Esophagus squamous epithelium (tissue), 5 donors: ENCODE measurements around the gene ARID3A. TPM values are rescaled to one million over a fixed set of nuclear protein-coding genes. Genes with fewer than 3 reads are reported as not detected.

Source experiments
- DNase-seq: peaks from one replicate; lab custom pipeline; 2025; lab: John Stamatoyannopoulos, UW
- H3K27ac ChIP-seq, 4 donors: fragments of 200-600 bp; sonication (generic); one replicate each; pipeline ENCODE4 v1.5.1; 2016 to 2019; ENCODE audit warnings: mild to moderate bottlenecking in 1 of 4
- H3K27me3 ChIP-seq, 4 donors: fragments of 200-600 bp; sonication (generic); 1 replicate in 3 of 4; 2 replicates in 1 of 4; pipeline versions ENCODE4 v1.5.1 to v1.6.0; 2017 to 2021; ENCODE audit warnings: antibody characterized with exemption in 1 of 4
- H3K36me3 ChIP-seq, 3 donors: fragments of 200-600 bp; sonication (generic); one replicate each; pipeline ENCODE4 v1.5.1; 2016 to 2019
- H3K4me1 ChIP-seq, 3 donors: fragments of 200-600 bp; sonication (generic); one replicate each; pipeline ENCODE4 v1.5.1; 2017 to 2019
- H3K4me3 ChIP-seq, 4 donors: fragments of 200-600 bp; sonication (generic); 1 replicate in 3 of 4; 2 replicates in 1 of 4; pipeline ENCODE4 v1.5.1; 2016 to 2019; ENCODE audit warnings: mild to moderate bottlenecking in 2 of 4, moderate library complexity in 1 of 4
- H3K9me3 ChIP-seq, 3 donors: fragments of 200-600 bp; sonication (generic); one replicate each; pipeline ENCODE4 v1.5.1; 2016 to 2019
- POLR2A ChIP-seq, 4 donors: fragments of 450-650 bp; IDR thresholded peaks; one replicate each; pipeline ENCODE4 v1.6.1; 2017; ENCODE audit warnings: antibody characterized with exemption in 4 of 4, mild to moderate bottlenecking in 4 of 4, moderate library complexity in 3 of 4
- WGBS, 2 donors: methylation state at CpG; one replicate each; pipeline ENCODE4 v1.1.5; 2018; 5-methylcytosine and 5-hydroxymethylcytosine counted together
- intact Hi-C: fragments of 100-400 bp; cut with DNase I; formaldehyde crosslinking; loops from one replicate; pipeline ENCODE4 v1.15.0; 2022
- total RNA-seq, 4 donors: library from RNA; depleted of rRNA; stranded (reverse); fragments of >200 nt; gene quantifications; one replicate each; pipeline ENCODE4 v1.1.0, GENCODE V29; 2016
- TF ChIP-seq, protein P1 (sequence below), 6 experiments: fragments of 450-650 bp in 4 of 6; fragments of 200-600 bp in 2 of 6; sonication (generic) in 2 of 6; IDR thresholded peaks; one replicate each; pipeline ENCODE4 v1.5.1; 2016 to 2019; ENCODE audit warnings: antibody characterized with exemption in 6 of 6, mild to moderate bottlenecking in 4 of 6, moderate library complexity in 4 of 6
- donor health status: DM: yes; HTN: yes; CAD: no.

The ARID3A gene
- total RNA-seq, 4 donors from 2014 or later, result 3.0 to 6.6 (median 4.7) TPM

DNA sequence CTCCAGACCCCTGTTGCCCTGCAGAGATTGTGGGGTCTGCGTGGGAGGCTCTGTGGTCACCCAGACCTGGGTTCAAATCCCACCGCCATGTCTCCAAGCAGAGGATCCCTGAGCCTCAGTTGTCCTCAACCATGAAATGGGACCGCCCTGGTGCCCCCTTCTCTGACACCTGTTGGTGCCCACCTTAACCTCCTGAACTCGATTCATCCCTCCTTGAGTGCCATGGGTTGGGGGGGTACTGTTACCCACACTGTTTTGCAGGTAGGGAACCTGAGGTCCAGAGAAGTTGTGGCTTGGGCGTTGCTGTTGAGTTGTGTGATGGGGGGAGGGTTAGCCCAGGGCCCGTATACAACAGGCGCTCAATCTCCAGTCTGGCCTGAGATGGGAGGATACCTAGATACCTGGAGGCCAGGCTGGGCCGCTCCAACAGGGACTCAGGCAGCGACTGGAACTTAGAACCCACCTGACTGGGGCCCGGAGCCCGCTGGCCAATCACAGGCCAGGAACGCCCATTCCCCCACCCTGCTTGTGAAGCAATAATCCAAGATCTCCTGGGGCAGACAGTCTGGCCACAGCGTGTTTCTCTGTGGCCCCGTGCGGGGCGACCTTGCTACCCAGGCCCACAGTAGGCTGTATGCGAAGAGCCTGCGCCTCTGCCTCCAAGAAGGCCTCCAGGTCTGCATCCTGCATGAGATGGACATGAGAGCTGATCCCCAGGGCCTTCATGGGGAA lies 2.8 kb downstream of the ARID3A start:
- H3K27ac ChIP-seq, result peak overlapping the region in 1 of 4 donors; percentile 92
- WGBS, 2 donors, result 91 to 100% methylated on average over 2 to 4 of the region's 18 CpGs
- H3K36me3 ChIP-seq, result peaks cover 0 to 22% (median 0%) of the 10 kb centered on the region in 3 donors
- TF ChIP-seq, protein P1, sequence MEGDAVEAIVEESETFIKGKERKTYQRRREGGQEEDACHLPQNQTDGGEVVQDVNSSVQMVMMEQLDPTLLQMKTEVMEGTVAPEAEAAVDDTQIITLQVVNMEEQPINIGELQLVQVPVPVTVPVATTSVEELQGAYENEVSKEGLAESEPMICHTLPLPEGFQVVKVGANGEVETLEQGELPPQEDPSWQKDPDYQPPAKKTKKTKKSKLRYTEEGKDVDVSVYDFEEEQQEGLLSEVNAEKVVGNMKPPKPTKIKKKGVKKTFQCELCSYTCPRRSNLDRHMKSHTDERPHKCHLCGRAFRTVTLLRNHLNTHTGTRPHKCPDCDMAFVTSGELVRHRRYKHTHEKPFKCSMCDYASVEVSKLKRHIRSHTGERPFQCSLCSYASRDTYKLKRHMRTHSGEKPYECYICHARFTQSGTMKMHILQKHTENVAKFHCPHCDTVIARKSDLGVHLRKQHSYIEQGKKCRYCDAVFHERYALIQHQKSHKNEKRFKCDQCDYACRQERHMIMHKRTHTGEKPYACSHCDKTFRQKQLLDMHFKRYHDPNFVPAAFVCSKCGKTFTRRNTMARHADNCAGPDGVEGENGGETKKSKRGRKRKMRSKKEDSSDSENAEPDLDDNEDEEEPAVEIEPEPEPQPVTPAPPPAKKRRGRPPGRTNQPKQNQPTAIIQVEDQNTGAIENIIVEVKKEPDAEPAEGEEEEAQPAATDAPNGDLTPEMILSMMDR (IDR thresholded peaks at IDR 0.05), result no peak
- no peak for TF ChIP-seq POLR2A (IDR thresholded peaks at IDR 0.05)
- DNase-seq, result no peak
- no peak overlapping the region for H3K4me3 ChIP-seq
- no peaks in the 10 kb centered on the region for H3K9me3 ChIP-seq
- no peaks in the 10 kb centered on the region for H3K27me3 ChIP-seq
- H3K4me1 ChIP-seq, result peaks cover 33 to 64% (median 37%) of the 10 kb centered on the region in 3 donors
- intact Hi-C loops, result no loop called here

DNA sequence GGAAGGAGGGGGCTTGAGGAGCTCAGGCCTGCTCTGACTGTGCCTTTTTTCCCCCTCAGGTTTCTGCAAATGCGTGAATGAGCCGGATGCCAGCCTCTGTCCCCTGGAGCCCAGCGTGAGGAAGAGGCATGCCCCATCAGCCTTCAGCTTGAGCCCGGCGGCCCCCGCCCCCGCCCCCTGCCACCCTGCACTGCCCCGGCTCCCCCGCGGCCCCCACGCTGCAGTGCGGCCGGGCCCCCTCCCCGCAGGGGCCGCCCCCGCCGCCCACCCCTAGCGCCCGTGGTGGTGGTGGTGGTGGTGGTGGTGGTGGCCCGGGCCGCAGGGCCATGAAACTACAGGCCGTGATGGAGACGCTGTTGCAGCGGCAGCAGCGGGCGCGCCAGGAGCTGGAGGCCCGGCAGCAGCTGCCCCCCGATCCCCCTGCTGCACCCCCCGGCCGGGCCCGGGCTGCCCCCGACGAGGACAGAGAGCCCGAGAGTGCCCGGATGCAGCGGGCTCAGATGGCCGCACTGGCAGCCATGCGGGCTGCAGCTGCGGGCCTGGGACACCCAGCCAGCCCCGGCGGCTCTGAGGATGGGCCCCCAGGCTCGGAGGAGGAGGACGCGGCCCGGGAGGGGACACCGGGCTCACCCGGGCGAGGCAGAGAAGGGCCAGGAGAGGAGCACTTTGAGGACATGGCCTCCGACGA lies 3.5 kb downstream of the ARID3A start:
- DNase-seq, result no peak
- TF ChIP-seq, protein P1 (IDR thresholded peaks at IDR 0.05), result no peak
- no peak for TF ChIP-seq POLR2A (IDR thresholded peaks at IDR 0.05)
- no peak overlapping the region for H3K4me3 ChIP-seq
- no peaks in the 10 kb centered on the region for H3K9me3 ChIP-seq
- H3K27ac ChIP-seq, result no peak overlapping the region
- H3K27me3 ChIP-seq, result no peaks in the 10 kb centered on the region
- intact Hi-C loops, result no loop called here
- H3K36me3 ChIP-seq, result peaks cover 0 to 22% (median 0%) of the 10 kb centered on the region in 3 donors
- 91% methylated on average over 16 of the region's 51 CpGs; no CpG with 5 or more reads in 1 of the 2 donors for WGBS, 2 donors
- H3K4me1 ChIP-seq, result peaks cover 40 to 64% (median 40%) of the 10 kb centered on the region in 3 donors

DNA sequence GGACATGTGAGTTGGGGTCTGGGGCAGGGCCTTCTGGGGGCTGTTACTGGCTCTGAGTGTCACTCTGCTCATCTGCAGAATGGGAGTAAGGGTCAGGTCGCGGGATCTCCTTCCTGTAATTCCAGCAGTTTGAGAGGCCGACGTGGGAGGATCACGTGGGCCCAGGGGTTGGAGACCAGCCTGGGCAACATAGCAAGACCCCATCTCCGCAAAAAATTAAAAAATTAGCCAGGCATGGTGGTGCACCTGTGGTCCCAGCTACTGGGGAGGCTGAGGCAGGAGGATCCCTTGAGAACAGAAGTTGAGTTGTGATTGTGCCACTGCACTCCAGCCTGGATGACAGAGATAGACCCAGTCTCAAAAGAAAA lies 4.0 kb downstream of the ARID3A start:
- no peaks in the 10 kb centered on the region for H3K27me3 ChIP-seq
- no peak for DNase-seq
- peaks cover 0 to 22% (median 0%) of the 10 kb centered on the region in 3 donors for H3K36me3 ChIP-seq
- H3K27ac ChIP-seq, result no peak overlapping the region
- H3K9me3 ChIP-seq, result no peaks in the 10 kb centered on the region
- H3K4me1 ChIP-seq, result peaks cover 40 to 64% (median 40%) of the 10 kb centered on the region in 3 donors
- WGBS, 2 donors, result 95 to 96% methylated on average over 4 to 6 of the region's 6 CpGs
- TF ChIP-seq POLR2A (IDR thresholded peaks at IDR 0.05), result no peak
- TF ChIP-seq, protein P1 (IDR thresholded peaks at IDR 0.05), result no peak
- intact Hi-C loops, result no loop called here
- H3K4me3 ChIP-seq, result no peak overlapping the region

DNA sequence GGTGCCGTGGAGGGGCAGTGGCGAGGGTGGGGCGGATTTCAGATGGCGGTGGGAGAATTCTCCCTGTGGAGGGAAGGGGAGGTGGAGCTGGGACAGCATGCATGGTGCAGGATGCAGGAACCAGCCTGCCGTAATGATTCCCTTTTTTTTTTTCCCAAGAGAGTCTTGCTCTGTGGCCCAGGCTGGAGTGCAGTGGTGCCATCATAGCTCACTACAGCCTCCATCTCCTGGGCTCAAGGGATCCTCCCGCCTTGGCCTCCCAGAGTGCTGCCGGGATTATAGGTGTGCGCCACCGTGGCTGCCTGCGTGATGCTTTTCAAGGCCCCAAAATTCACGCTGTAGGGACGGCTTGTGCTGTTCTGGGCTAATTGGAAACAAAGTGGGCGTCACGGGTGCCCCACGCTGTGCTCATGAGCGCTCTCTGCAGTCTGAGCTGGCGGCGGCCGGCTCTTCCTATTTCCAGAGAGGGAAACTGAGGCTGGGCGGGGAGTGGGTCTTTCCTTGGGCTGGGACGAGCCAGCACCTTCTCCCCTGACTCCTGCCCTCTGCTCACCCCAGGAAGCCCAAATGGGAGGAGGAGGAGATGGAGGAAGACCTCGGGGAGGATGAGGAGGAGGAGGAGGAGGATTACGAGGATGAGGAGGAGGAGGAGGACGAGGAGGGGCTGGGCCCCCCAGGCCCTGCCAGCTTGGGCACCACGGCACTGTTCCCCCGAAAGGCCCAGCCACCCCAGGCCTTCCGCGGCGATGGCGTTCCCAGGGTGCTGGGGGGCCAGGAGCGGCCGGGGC lies 6.2 kb downstream of the ARID3A start:
- TF ChIP-seq POLR2A (IDR thresholded peaks at IDR 0.05), result no peak
- TF ChIP-seq, protein P1 (IDR thresholded peaks at IDR 0.05), result no peak
- Histone ChIP-seq H3K4me3 (peak overlapping the region in 1 of 4 donors; percentile 47), H3K4me1 (peaks cover 37 to 57% (median 44%) of the 10 kb centered on the region in 3 donors), H3K27me3 (no peaks in the 10 kb centered on the region), H3K9me3 (no peaks in the 10 kb centered on the region), H3K27ac (peak overlapping the region in 3 of 4 donors; percentile 36 to 73 (median 61)), H3K36me3 (peaks cover 0 to 22% (median 0%) of the 10 kb centered on the region in 3 donors)
- DNase-seq, result no peak
- 77 to 95% methylated on average over 7 to 8 of the region's 32 CpGs for WGBS, 2 donors
- intact Hi-C loops, result no loop called here
